GM18517 (cell line): ENCODE data around the gene COG7.

Experiments used
- ATAC-seq: cut with Tn5 transposase; IDR thresholded peaks from one replicate; pipeline ENCODE4 v1.9.1; 2021; ENCODE audit warnings: mild to moderate bottlenecking, moderate library complexity; ENCODE audit not compliant: unreplicated experiment

COG7 gene

GRCh38 chr16:23365602-23366240 lies 87.3 kb downstream of the COG7 start:
- ATAC-seq: no peak

DNA sequence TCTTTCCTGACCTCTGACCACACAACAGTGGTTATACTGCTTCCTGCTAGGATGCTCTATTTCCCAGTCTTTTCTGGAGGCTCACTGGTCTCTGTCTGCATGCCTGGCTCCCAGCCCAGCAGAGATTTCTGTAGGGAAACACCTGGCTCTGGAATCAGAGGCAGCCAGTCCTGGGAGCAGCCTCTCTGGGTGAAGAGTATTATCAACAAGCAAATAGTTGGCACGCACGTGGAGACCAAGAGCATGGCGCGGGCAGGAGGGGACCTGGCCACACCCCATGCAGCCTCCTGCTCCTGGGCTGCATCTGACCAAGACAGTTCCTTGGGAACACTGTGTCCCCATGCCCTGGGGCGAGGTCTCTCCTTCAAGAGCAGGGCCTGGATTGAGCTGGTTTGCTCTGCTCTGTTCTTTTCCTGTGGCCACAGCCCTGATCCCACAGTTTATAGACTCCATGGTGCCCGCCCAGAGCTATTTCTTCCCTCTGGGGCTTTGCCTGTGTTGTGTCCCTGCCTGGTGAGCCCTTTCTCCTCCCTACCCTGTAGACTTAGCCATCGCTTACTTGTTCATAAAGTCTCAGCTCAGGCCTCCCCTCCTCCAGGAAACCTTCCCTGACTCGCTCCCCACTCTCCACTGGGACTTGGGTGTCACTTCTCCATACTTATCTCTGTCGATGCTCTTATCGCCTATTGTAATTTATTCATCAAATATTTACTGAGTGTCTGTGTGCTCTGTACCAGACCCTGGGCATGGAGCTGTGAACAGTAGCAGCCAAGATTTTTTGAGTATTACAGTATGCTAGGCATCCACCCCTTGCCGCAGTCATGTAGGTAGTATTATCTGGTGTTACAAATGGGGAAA lies 90.3 kb downstream of the COG7 start:
- no peak for ATAC-seq

DNA sequence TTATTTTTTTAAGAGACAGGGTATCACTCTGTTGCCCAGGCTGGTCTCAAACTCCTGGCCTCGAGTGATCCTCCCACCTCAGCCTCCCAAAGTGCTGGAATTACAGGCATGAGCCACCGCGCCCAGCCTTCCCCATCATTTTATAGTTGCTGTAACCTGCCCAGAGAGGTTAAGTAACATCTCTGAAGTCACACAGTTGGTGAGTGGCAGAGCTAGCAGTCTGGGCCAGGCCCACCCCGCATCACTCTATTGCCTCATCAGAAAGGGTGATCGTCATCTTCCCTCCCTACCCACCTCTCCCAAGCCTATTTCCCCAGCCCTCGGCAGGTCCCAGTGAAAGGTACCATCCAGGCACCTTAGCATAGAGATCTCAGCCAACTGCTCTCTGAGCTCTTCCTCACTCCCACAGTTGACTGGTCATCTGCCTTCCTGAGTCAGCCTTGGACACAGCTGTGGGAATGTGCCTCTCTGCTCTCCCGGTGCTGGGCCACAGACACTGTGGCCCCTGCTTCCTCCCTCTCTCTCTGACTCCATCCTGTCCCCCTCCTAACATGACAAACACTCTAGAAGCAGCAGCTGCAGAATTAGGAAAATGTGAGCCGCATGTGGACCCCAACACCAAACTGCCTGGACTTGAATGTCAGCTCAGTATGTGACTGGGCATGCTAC lies 93.8 kb downstream of the COG7 start:
- no peak for ATAC-seq

GRCh38 chr16:23357761-23358290 lies 95.2 kb downstream of the COG7 start:
- no peak for ATAC-seq

DNA sequence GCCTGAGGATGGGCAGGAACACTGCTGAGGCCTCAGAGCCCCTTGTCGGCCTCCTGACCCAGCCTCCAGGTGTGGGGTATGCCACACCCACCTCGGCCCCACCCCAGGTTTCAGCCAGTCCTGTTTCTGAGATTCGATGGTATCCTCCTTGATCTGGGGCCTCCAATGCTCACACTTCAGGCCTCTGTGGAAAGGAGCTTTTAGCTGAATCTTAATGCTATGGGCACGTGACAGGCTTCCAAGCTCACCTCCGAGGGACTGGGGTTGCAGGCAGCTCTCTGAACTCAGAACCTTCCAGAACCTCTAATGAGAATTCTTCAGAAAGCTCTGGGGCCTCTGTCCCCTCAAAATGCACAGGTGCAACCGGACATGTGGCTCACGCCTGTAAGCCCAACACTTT lies 96.0 kb downstream of the COG7 start:
- ATAC-seq: no peak

DNA sequence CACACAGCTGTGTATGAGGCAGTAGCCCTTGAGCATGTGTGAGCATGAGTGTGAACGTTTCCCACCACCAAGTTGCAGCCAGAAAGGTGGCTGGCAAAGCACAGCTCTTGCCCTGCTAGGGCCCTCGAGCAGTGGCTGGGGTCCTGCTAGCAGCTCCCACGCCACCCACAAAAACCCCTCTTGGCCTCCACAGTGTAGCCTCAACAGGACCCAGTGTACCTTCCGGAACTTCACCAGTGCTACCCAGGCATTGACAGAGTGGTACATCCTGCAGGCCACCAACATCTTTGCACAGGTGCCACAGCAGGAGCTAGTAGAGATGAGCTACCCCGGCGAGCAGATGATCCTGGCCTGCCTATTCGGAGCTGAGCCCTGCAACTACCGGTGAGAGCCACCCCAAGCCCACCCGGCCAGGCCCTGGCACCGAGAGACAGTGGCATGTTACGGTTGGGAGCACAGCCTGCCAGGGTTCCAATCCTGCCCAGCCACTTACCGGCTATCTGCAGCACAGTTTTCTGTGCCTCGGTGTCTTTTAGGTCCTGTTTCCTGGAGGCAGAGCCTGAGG lies 97.8 kb downstream of the COG7 start:
- no peak for ATAC-seq

DNA sequence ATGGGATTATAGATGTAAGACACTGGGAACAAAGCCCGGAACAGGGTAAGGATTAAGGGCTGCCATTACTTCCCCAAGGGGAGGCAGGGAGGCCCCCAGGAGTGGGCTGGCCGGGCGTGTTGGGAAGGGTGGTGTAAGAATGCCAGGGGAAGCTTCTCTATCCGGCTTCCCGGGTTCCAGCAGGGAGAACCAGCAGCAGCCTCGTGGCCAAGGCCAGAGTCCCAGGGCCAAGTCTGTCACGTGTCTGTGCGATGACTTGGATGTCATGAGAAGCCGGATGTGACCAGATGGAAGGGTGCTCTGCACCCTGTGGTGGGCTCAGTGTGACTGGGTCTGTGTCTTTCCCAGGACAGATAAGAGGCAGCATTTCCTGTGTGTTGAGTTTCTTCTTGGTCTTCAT lies 98.7 kb downstream of the COG7 start:
- ATAC-seq: no peak

- ATAC-seq: no peak
Observed at GRCh38 chr16:23353440-23353839, 99.5 kb downstream of the COG7 start.

GRCh38 chr16:23351360-23351759 lies 101.6 kb downstream of the COG7 start:
- no peak for ATAC-seq

GRCh38 chr16:23348579-23349469 lies 104.2 kb downstream of the COG7 start:
- no peak for ATAC-seq

DNA sequence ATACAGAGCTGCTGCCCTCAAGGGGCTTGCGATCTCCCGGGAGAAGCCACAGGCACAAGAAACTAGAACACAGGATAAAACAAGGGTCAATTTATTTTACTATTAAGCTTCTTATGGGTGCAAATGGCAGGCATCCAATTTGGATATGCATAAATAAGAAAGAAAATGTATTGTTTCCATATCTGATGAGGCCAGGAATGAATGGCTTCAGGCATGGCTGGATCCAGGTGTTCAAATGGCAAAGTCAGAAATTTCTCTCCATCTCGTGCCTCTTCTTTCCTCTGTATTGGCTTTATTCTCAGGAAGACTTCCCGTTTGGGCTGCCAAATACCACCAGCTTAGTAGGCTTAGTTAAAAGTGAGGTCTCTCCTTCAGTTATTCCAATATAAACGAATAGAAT lies 107.8 kb downstream of the COG7 start:
- ATAC-seq: no peak

- ATAC-seq: no peak
Observed at GRCh38 chr16:23343643-23344612, 109.1 kb downstream of the COG7 start.

- ATAC-seq: no peak
Observed at GRCh38 chr16:23342083-23342640, 110.8 kb downstream of the COG7 start.

DNA sequence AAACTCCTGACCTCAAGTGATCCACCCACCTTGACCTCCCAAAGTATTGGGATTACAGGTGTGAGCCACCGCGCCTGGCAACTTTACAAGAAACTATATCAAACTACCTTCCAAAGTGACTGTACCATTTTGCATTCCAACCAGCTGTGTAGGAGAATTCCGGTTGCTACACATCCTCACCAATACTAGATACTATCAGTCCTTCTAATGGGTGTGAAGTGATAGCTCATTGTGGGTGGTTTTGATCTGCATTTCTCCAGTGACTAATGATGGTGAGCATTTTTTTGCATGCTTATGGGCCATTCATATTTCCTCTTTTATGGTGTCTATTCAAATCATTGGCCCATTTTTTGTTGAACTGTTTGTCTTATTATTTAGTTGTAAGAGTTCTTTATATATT lies 113.2 kb downstream of the COG7 start:
- ATAC-seq: no peak
